Panc1 (cell line): Measurements from ENCODE around the gene CTDP1. TPM values are rescaled to one million over a fixed set of nuclear protein-coding genes. Genes with fewer than 3 reads are reported as not detected.

Experiments
- ATAC-seq: fragments of 200-7000 bp; cut with Tn5 transposase; 2 replicates; pipeline ENCODE4 v1.9.1; 2020; ENCODE audit warnings: mild to moderate bottlenecking, moderate library complexity
- BruUV-seq: library from RNA; stranded (reverse); fragments of 400-500 nt; replicated peaks from 2 replicates; lab custom pipeline; 2021; lab: Mats Ljungman, UMichigan
- CTCF ChIA-PET: fragments of 300-600 bp; sonication (Branson Sonifier 250); formaldehyde crosslinking; loops from one replicate; lab custom pipeline; 2022; ENCODE audit warnings: antibody characterized with exemption; lab: Charles Lee
- POLR2A ChIA-PET: fragments of 300-600 bp; sonication (Branson Sonifier 250); formaldehyde crosslinking; loops from one replicate; lab custom pipeline; 2022; ENCODE audit warnings: antibody characterized with exemption; lab: Charles Lee
- DNase-seq: peaks from one replicate; pipeline ENCODE4 v3.0.0-alpha.2; 2010; ENCODE audit warnings: low read depth, low spot score
- H3K27ac ChIP-seq: 2 replicates; pipeline ENCODE4 v1.5.1; 2011; ENCODE audit warnings: mild to moderate bottlenecking, low read length, inconsistent platforms
- H3K27me3 ChIP-seq: fragments of 200-500 bp; sonication (Bioruptor generic); 2 replicates; pipeline ENCODE4 v1.6.0; 2014; ENCODE audit warnings: low read length, inconsistent platforms; ENCODE audit not compliant: control insufficient read depth, insufficient read depth
- H3K36me3 ChIP-seq: fragments of 200-500 bp; sonication (Bioruptor generic); 2 replicates; pipeline ENCODE4 v1.5.1; 2014; ENCODE audit warnings: inconsistent platforms, mild to moderate bottlenecking, low read length, moderate library complexity; ENCODE audit not compliant: control insufficient read depth, insufficient read depth
- H3K4me1 ChIP-seq: 2 replicates; pipeline ENCODE4 v1.5.1; 2011; ENCODE audit warnings: inconsistent platforms, mild to moderate bottlenecking, low read length, moderate library complexity; ENCODE audit not compliant: control insufficient read depth, insufficient read depth
- H3K4me3 ChIP-seq, 2 experiments: 2 replicates each; pipeline ENCODE4 v1.5.1; 2011 to 2012; ENCODE audit warnings: low read depth in 2 of 2, low read length in 2 of 2, mild to moderate bottlenecking in 2 of 2, inconsistent platforms in 1 of 2, moderate library complexity in 1 of 2
- H3K9me3 ChIP-seq: fragments of 200-500 bp; sonication (Bioruptor generic); 2 replicates; pipeline ENCODE4 v1.5.1; 2014; ENCODE audit warnings: low read depth, mild to moderate bottlenecking, inconsistent platforms, low read length, moderate library complexity; ENCODE audit not compliant: control insufficient read depth, insufficient read depth
- POLR2AphosphoS5 ChIP-seq: IDR thresholded peaks from 2 replicates; pipeline ENCODE4 v1.6.1; 2012; ENCODE audit warnings: mild to moderate bottlenecking, low read depth, low read length, moderate library complexity
- REST ChIP-seq, 2 experiments: IDR thresholded peaks; 2 replicates each; pipeline ENCODE4 v1.6.1; 2011 to 2012; ENCODE audit warnings: low read depth in 2 of 2, control low read depth in 1 of 2, low read length in 1 of 2, mild to moderate bottlenecking in 1 of 2, moderate library complexity in 1 of 2; ENCODE audit not compliant: insufficient read depth in 1 of 2
- SIN3A ChIP-seq: IDR thresholded peaks from 2 replicates; pipeline ENCODE4 v1.6.1; 2012; ENCODE audit warnings: low read depth, mild to moderate bottlenecking, low read length, moderate library complexity, borderline replicate concordance; ENCODE audit not compliant: insufficient read depth
- TCF7L2 ChIP-seq: IDR thresholded peaks from 2 replicates; pipeline ENCODE4 v1.6.1; 2011; ENCODE audit warnings: mild to moderate bottlenecking, low read depth, low read length, inconsistent platforms
- in situ Hi-C: cut with HindIII; loops from 2 replicates; pipeline ENCODE4 v1.10.0; 2016; ENCODE audit warnings: low sequenced_read_pairs, low pct_unique_long_range_greater_than_20kb
- intact Hi-C: fragments of 100-400 bp; cut with micrococcal nuclease; formaldehyde crosslinking; loops from one replicate; pipeline ENCODE4 v1.10.0; 2022; ENCODE audit not compliant: unreplicated experiment
- total RNA-seq: library from RNA; stranded (reverse); gene quantifications from one replicate; pipeline ENCODE4 v1.2.1, GENCODE V29; 2021; ENCODE audit not compliant: unreplicated experiment
- TF ChIP-seq, protein P1 (sequence below): fragments of 450-650 bp; IDR thresholded peaks from 2 replicates; pipeline ENCODE4 v1.5.1; 2017; ENCODE audit warnings: mild to moderate bottlenecking

CTDP1 gene
- total RNA-seq, 1 experiment from 2014 or later: 52.8 TPM

- Histone ChIP-seq H3K4me3 (no peak overlapping the region), H3K9me3 (peaks cover 7% of the 10 kb centered on the region), H3K36me3 (no peaks in the 10 kb centered on the region), H3K27me3 (peaks cover 48% of the 10 kb centered on the region), H3K27ac (no peak overlapping the region), H3K4me1 (no peaks in the 10 kb centered on the region)
- in situ Hi-C loops: no loop called here
- CTCF ChIA-PET: no interaction called here
- POLR2A ChIA-PET: no interaction called here
- ATAC-seq (no peak), DNase-seq (no peak)
- intact Hi-C loops: no loop called here
- no peak for TF ChIP-seq POLR2AphosphoS5
- no peak for TF ChIP-seq REST (IDR thresholded peaks at IDR 0.05; ENCODE audit: insufficient read depth in 1 of 2, low read depth in 2 of 2, low read length in 1 of 2)
- TF ChIP-seq SIN3A: no peak
- TF ChIP-seq, protein P1, sequence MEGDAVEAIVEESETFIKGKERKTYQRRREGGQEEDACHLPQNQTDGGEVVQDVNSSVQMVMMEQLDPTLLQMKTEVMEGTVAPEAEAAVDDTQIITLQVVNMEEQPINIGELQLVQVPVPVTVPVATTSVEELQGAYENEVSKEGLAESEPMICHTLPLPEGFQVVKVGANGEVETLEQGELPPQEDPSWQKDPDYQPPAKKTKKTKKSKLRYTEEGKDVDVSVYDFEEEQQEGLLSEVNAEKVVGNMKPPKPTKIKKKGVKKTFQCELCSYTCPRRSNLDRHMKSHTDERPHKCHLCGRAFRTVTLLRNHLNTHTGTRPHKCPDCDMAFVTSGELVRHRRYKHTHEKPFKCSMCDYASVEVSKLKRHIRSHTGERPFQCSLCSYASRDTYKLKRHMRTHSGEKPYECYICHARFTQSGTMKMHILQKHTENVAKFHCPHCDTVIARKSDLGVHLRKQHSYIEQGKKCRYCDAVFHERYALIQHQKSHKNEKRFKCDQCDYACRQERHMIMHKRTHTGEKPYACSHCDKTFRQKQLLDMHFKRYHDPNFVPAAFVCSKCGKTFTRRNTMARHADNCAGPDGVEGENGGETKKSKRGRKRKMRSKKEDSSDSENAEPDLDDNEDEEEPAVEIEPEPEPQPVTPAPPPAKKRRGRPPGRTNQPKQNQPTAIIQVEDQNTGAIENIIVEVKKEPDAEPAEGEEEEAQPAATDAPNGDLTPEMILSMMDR: no peak
- no peak for TF ChIP-seq TCF7L2
- BruUV-seq: no TSS peak
Observed at GRCh38 chr18:79771446-79772107, 92.0 kb downstream of the CTDP1 start.

DNA sequence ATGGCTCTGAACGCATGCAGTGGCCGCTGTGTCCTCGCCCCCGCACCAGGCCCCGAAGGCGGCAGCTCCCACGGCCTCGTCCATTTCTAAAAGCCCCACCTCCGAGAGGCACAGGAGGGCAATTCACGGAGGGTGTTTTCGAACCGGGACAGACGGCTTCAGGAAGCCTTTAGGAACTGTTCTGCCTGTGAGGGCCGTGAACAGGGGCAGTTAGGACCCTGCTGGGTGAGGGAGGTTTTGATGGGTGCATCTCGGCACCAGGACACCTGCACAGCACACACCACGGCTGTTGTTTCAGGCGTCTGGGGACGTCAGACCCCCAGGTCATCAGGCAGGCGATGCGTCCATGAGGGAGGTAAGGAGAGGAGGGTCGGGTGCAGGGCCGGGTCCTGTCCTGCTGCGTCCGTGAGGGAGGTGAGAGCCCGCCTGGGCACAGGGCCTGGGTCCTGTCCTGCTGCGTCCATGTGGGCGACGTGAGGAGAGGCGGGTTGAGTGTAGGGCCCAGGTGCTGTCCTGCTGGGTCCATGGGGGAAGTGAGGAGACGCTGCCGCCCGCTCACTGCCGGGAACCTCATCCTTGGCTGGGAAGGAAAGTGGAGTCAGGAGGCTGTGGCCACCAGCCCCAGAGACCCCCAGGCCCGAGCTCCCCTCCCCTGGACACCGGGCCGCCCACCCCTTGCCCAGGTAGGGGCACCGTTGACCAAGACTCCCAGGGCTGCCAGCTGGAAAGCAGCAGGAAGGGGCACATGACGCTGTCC lies 92.7 kb downstream of the CTDP1 start:
- Histone ChIP-seq H3K9me3 (peaks cover 7% of the 10 kb centered on the region), H3K27me3 (peaks cover 50% of the 10 kb centered on the region), H3K36me3 (no peaks in the 10 kb centered on the region), H3K27ac (no peak overlapping the region), H3K4me3 (no peak overlapping the region), H3K4me1 (no peaks in the 10 kb centered on the region)
- ChIA-PET POLR2A (no interaction called here), CTCF (no interaction called here)
- in situ Hi-C loops: no loop called here
- no peak for TF ChIP-seq POLR2AphosphoS5
- TF ChIP-seq REST (IDR thresholded peaks at IDR 0.05; ENCODE audit: insufficient read depth in 1 of 2, low read depth in 2 of 2, low read length in 1 of 2): no peak
- TF ChIP-seq TCF7L2: no peak
- TF ChIP-seq, protein P1: no peak
- no peak for TF ChIP-seq SIN3A
- intact Hi-C loops: no loop called here
- no peak for ATAC-seq
- no peak for DNase-seq
- BruUV-seq: no TSS peak
